Astrocyte of the cerebellum (primary cell): ENCODE measurements around the gene OXNAD1.

Experiments
- DNase-seq: peaks from one replicate; pipeline ENCODE4 v3.0.0-alpha.2; 2011; ENCODE audit warnings: low read depth
- H3K4me3 ChIP-seq: 2 replicates; pipeline ENCODE4 v1.5.1; 2011; ENCODE audit warnings: mild to moderate bottlenecking, low read depth, low read length, moderate library complexity
- CTCF ChIP-seq: IDR thresholded peaks from 2 replicates; pipeline ENCODE4 v1.5.1; 2012; ENCODE audit warnings: low read length, low read depth, moderate library complexity, mild to moderate bottlenecking; ENCODE audit errors: missing control alignments
- in situ Hi-C: cut with HindIII; loops from 2 replicates; pipeline ENCODE4 v1.10.0; 2017; ENCODE audit warnings: low sequenced_read_pairs

The OXNAD1 gene

GRCh38 chr3:16350597-16351318 is 85.7 kb downstream of the OXNAD1 start:
- DNase-seq: no peak
- in situ Hi-C loops: no loop called here
- no peak for TF ChIP-seq CTCF
- no peak overlapping the region for H3K4me3 ChIP-seq

GRCh38 chr3:16352428-16352827 is 87.4 kb downstream of the OXNAD1 start:
- in situ Hi-C loops: no loop called here
- no peak for TF ChIP-seq CTCF
- DNase-seq: no peak
- no peak overlapping the region for H3K4me3 ChIP-seq

DNA sequence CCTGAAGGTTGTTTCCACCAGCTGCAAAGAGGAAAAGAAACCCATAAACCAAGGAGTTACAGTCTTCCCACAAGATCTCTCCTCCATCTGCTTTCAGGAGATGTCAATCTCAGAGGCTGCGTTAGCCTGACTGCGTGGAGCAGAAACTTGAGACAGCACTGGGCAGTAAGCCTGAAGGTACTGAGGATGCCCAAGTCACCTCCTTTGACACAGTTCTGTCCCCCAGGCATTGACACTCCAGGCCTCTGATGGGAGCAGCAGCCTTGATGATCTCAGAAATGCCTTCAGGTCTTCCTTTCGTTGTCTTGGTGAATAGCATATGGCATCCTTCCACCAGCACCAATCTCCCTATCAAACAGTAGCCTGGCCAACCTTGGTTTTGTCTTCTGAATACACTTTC is 89.3 kb downstream of the OXNAD1 start:
- H3K4me3 ChIP-seq: no peak overlapping the region
- no peak for DNase-seq
- no peak for TF ChIP-seq CTCF
- in situ Hi-C loops: no loop called here
